Tracheal epithelial cell (primary cell): Measurements from ENCODE around the gene QRFP. TPM values are rescaled to one million over a fixed set of nuclear protein-coding genes. Genes with fewer than 3 reads are reported as not detected.

Experiments
- total RNA-seq: library from RNA; depleted of rRNA; stranded (reverse); fragments of >200 nt; gene quantifications from 2 replicates; pipeline ENCODE4 v1.2.1, GENCODE V29; 2014

The QRFP gene
- total RNA-seq: not detected in 2 replicates

GRCh38 chr9:130896233-130897014 lies at the start of gene QRFP:
Gene QRFP (minus strand): TSS chr9:130896812. CDS start chr9:130893838, 2,974 bp downstream.

GRCh38 chr9:130938652-130939404 lies 42.2 kb upstream of the QRFP start, which contains the start of gene FIBCD1:
Gene FIBCD1 (minus strand): TSS chr9:130939247. CDS start chr9:130938607, 640 bp downstream.

Other genes with a start within 250 kb of the QRFP start
- gene PRDM12, start 232.2 kb downstream of the QRFP start, total RNA-seq: 0.21 TPM in 1 of 2 replicates, not detected in the other
- 29.4 and 35.2 TPM in 2 replicates for gene EXOSC2, start 203.0 kb downstream of the QRFP start, total RNA-seq
- gene ABL1, start 61.6 kb downstream of the QRFP start, total RNA-seq: 20.7 and 24.8 TPM in 2 replicates
- gene FIBCD1, start 42.4 kb upstream of the QRFP start, total RNA-seq: 1.3 TPM in 1 of 2 replicates, not detected in the other
- gene LAMC3, start 112.4 kb upstream of the QRFP start, total RNA-seq: not detected in 2 replicates
- gene AIF1L, start 199.7 kb upstream of the QRFP start, total RNA-seq: 2.1 and 63.4 TPM in 2 replicates
- gene NUP214, start 228.8 kb upstream of the QRFP start, total RNA-seq: 10.6 and 15.3 TPM in 2 replicates